Dedifferentiated amniotic fluid mesenchymal stem cell (primary cell): ENCODE data around the gene ZNF764.

Experiments
- DNase-seq: peaks from one replicate; pipeline ENCODE4 v3.0.0-alpha.2; 2016; ENCODE audit errors: extremely low spot score

ZNF764 gene

DNA sequence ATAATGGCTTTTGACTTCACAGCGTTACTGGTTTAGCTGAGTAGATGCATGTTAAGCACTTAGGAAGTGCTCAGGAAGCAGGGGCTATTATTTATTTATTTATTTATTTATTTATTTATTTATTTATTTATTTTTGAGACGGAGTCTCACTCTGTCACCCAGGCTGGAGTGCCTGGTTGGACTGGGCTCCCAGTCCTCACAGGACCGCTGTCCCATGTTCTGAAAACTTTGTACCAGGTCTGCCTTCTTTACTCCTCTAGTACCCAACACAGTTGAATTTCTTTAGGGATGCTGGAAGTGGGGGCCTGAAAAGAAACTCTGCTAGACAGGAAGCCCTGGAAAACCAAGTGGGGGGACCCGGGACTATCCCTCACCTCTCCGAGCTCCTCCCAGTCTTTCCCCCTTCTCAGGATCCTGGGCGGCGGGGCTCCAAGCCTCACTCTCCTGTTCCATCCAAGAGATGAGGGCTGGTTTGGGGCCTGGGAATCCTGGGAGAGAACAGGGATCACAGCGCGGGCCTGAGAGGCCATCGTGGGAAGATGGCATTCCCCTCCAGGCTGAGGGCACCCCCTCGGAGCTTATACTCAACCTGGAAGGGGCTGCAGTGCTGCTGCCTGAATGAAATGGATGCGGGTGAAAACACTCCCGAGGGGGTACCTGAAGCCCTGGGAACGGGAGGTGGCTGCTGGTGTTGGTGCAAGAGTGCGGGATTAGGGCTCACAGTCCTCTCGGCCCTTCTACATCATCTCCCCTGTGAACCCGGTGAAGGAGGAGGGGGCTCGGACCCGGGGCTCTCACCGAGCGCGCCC, 12.7 kb upstream of the ZNF764 start:
- no peak for DNase-seq

DNA sequence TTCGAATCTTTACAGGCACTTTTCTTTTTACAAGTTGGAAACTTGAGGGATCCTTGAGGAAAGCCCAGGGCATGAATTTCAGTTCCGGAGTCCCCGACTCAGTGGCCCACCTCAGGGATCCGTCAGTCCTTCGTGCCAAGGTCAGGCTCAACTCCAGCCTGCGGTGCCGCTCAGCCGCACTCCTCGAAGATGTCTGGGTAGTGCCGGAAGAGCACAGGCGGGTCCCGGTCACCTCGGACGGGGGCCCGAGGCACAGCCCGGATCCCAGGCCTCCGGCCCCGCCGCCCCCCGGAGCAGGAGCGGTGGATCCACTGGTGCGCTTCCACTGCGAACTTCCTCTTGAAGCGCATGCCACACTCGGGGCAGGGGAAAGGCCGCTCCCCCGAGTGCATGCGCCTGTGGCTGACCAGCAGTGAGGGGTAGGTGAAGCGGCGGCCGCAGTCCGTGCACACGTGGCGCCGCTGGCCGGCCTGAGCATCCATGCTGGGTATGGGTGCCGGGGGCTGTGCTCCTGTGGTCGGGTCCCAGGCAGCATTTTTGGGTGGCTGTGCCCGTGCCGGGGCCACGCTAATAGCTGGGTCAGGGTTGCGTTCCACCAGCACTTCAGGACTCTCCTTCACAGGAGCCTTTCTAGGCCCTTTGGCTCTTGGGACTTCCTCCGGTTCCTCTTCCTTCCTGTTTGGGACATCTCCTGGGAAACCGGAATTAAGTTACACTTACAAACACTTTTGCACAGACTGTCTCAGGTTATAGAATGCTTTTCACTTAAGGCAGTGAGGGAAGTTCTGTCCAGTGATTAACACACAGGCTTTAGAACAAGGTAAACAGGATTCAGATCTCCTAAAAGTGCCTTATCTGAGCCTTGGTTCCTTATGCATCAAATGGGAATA, 11.8 kb upstream of the ZNF764 start:
- DNase-seq, result no peak

DNA sequence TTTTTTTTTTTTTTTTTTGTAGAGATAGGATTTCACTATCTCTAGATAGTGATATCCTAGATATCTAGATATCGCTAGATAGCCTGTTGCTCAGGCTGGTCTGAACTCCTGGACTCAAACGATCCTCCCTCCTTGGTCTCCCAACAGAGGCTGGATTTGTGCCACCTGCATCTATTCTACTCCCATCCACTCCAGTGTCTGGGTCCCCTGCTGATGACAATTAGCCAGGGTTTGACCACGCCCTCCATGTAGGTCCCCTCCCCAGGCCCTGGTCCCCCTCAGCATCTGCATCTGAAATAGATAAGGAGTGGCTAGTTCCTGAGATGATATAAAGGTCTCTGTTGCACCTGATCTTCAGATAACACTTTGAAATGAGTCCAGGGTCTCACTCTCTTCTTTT, 11.1 kb upstream of the ZNF764 start:
- DNase-seq, result no peak

DNA sequence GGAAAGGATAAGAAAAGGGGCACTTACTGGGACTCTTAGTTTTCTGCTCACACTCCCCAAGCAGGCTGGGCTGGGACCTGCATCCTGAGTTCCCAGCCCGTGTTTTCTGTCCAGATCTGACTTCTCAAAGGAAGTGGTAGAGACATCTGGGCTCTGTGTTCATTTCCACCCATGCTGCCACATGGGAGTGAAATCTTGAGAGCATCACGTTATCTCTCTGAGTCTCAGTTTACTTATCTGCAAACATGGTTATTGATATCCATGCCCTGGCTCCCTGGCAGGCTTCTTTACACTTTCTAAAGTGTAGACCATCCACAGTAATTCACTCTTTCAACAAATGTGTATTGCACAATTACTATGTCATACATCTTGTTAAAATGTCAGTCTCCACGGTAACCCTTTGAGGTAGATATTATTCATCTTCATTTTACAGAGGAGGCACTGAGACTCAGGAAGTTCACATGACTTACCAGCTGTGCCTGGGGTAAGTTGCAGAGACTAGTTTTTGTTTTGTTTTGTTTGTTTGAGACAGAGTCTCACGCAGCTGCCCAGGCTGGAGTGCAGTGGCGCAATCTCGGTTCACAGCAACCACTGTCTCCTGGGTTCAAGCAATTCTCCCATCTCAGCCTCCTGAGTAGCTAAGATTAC, 9.9 kb upstream of the ZNF764 start:
- DNase-seq, result no peak

DNA sequence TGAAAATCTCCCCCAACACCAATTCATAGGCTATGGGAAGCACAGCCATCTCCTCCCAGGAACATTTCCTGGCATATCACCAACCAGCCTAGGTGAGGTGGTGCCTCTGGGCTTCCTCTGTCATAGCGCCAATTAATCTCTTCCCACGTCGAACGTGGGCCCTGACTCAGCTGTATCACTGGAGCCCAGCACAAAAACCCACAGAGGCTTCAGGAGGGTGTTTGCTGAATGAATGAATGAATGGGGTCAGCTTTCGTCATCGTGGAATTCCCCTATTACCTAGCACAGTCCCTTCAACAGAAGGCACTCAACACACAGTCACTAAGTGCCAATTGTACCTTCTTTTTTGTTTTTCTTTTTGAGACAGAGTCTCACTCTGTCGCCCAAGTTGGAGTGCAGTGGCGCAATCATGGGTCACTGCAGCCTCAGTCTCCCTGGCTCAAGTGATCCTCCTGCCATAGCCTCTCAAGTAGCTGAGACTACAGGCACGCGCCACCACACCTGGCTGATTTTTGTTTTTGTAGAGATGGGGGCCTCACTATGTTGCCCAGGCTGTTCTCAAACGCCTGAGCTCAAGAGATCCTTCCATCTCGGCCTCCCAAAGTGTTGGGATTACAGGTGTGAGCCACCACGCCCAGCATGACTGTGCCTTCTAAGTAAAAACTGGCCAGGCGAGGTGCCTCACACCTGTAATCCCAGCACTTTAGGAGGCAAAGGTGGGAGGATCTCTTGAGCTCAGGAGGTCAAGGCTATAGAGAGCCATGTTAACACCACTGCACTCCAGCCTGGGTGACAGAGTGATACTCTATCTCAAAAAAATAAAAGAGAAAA, 9.2 kb upstream of the ZNF764 start:
- DNase-seq, result no peak

DNA sequence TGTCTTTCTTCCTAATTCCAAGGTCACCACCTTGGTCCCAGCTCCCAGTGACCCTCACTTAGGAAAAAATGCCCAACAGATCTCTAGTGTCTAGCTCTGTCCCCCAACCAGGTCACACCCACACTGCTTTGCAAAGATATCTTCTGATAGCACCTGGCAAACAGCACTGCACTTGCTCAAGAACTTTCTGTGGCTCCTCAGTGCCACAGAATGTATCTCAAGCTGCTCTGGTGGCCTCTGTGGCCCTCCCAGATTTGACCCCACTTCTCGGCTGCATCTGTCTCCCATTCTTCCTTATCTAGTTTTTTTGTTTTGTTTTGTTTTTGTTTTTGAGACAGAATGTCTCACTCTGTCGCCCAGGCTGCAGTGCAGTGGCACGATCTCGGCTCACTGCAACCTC, 8.4 kb upstream of the ZNF764 start:
- DNase-seq, result no peak

DNA sequence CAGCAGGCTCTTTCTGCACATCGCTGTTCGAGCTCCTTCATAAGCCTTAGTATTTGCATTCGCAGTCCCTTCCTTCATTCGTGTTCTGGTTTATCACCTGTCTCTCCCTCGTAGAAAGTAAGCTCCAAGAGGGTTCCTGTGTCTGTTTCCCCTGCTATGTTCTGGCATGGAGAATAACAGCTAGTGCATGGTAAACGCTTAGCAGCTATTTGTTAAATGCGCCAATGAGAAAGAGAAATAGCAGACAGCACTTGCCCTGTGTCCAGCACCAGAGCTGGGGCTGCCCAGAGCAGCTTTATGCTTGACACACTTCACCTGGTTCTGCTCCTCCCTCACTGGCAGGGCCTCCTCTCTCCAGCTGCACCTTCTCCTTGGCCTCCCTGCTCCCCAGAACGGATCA, 7.8 kb upstream of the ZNF764 start:
- DNase-seq, result no peak

DNA sequence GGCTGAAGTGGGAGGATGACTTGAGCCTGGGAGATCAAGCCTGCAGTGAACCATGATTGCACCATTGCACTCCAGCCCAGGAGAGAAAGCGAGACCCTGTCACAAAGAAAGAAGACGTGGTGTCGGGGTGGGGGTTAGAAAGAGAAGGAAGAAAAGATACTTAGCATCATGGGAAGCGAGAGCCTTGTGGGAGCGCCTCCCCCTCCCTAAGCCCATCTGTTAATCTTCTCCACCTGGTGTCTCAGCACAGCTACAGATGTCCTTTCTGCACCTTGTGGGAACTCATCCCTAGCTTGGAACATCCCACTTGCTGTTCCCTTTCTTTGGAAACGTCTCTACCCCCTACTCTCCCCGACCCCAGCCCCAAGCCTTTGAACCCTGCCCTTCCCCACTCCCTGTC, 7.4 kb upstream of the ZNF764 start:
- DNase-seq, result no peak

DNA sequence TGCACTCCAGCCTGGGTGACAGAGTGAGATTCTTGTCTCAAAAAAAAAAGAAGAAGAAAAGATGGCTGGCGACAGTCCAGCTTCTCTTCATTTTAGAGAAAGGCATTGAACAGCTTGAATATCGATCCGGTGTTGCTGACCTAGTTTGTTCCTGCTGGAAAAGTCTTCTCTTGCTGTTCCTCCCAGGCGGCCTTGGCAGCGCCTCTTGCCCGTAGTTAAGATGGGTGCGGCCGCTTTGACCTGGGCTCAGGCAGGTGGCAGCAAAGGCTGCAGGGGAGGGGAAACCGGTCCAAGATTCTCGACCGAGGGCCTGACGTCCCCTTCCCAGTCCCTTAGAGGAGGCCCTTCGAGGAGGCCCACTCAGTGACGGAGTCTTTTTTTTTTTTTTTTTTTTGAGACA, 3.8 kb upstream of the ZNF764 start:
- no peak for DNase-seq

DNA sequence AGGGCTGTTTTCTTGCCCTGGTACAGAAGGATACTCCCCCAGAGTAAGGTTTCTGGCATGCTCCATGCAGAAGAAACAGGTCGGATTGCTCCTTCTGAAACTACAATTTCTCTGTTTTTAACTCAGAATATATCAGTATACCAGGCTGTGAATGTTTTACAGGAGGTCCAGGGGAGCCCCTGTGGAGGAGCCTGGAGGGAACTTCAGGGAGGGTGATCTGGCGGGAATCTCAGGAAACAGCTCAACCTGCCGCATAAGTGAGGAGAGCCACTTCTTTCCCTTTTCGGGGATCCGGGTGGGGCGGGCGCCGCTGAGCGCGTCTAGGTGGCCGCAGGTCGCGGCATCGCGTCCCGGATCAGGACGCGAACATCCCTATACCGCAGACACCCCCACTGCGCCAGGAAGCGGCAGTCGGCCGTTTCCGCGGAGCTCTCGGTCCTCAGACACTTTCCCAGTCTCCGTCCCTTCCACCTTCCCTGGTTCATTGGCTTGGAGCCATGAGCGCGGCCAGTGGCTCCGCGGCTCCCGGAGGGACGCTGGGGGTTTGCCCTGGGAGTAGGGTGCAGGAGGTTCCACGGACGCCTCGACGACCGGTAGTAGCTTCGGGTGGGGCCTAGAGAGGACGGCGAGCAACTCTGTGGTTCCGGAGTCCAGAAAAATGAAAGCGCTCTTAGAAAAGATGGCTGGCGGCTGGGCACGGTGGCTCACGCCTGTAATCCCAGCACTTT, 3.1 kb upstream of the ZNF764 start:
- DNase-seq, result no peak

DNA sequence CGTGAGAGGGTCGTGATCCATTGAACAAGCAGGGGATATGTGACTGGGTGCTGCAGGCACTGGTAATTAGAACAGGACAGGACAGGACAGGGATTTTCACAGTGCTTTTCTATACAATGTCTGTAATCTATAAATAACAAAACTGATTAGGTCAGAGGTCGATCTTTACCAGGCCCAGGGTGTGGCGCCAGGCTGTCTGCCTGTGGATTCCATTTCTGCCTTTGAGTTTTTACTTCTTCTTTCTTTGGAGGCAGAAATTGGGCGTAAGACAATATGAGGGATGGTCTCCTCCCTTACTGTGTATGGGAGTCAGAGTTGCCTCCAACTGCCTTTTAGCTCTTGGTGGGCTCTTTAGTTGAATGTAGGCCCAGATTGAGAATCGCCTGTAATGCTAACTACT, 1.5 kb upstream of the ZNF764 start:
- DNase-seq, result no peak

DNA sequence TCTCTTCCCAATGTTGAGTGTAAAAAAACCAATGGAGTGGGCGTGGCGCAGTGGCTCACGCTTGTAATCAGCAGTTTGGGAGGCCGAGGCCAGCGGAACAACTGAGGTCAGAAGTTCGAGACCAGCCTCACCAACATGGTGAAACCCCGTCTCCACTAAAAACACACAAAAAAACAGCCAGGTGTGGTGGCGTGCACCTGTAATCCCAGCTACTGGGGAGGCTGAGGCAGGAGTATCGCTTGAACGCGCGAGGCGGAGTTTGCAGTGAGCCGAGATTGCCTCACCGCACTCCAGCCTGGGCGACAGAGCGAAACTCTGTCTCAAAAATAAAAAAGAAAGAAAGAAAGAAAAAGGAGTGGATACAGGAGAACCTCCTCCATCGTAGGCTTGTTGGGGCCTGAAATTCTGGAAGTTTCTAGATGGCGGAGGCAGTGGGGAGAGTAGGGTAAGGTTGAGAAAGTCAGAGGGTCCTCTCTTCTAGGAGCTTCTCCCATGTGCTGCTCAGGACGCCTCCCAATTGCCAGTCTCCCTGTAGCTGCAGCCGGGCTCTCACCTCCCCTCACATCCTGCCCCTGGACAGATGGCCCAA, 709 bp upstream of the ZNF764 start:
- DNase-seq, result no peak

DNA sequence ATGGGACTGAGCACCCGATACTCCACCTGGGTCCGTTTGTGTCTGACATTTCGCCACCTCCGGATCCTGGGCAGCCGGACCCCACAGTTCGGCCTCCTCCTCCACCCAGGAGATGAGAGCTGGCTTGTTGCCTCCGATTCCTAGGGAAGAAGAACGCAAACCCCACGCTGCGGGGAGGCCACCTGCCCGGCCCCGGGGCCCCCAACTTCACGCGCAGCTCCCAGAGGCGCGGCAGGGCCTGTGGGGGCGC, 542 bp downstream of the ZNF764 start:
- DNase-seq, result no peak

DNA sequence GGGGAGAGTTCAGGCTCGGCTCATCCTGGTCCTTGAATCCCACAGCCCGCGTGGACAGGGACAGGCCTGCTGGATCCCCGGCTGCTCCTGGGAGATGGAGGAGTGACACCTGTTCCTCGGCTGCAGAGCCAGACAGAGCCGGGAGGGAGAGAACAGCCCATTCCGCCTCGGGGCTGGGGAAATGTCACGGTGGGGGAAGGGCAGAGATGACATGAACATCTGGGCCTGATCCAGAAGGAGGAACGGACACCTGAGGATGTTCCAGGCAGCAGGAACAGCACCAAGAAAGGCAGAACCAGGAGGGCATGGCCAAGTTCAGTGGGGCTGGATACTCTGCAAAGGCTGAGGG, 2.1 kb downstream of the ZNF764 start:
- DNase-seq, result no peak

DNA sequence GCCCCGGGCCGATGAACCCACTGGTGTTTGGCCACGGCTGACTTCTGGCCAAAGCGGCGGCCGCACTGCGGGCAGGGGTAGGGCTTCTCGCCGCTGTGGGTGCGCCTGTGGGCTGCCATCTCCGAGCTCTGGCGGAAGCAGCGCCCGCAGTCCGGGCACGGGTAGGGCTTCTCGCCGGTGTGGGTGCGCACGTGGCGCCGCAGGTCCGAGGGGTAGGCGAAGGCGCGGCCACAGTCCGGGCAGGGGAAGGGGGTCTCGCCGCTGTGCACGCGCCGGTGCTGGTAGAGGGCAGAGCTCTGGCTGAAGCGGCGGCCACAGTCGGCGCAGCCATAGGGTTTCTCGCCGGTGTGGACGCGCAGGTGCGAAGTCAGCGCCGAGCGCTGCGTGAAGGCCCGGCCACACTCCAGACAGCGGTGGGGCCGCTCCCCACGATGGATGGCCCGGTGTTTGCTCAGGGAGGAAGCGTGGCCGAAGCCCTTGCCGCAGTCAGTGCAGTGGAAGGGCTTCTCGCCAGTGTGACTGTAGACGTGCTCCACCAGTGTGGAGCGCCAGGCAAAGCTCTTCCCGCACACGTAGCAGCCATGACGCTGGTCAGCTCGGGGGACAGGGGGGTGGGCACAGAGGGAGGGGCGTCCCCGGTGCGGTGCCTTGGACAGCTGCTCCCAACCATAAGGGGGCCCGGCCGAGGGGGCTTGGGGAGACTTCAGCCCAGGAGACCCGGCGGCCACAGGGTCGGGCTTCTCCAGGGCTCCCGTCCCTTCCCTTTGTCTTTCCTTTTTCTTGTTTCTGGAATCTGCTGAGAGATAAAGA, 2.7 kb downstream of the ZNF764 start:
- DNase-seq, result no peak

DNA sequence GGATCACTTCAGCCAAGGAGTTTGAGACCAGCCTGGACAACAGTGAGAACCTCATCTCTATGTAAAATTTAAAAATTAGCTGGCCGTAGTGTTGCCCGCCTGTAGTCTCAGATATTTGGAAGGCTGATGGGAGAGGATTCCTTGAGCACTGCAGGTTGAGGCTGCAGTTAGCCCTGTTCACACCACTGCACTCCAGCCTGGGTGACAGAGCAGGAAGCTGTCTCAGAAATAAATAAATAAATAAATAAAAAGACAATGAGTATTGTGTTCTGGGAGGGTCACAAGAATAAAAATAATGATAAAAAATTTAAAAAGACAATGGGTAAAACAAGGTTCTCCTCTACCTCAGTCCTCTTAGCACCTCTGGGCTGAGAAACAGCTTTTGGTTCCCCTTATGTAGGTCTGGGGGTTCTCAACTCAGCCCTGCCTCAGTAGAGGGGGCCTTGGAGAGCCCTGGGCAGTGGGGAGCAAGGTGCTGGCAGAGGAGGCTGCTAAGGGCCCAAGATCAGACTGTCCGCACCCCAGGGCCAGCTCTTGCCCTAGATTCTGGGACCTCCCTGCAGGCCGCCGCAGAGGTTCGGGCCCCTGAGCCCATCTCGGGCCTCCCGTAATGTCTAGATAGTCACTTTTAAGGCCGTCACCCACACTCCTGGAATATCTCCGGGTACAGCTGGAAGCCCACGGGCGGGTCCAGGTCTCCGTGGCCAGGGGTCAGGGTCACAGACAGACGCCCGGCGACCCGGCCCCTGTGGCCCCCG, 3.4 kb downstream of the ZNF764 start:
- no peak for DNase-seq

DNA sequence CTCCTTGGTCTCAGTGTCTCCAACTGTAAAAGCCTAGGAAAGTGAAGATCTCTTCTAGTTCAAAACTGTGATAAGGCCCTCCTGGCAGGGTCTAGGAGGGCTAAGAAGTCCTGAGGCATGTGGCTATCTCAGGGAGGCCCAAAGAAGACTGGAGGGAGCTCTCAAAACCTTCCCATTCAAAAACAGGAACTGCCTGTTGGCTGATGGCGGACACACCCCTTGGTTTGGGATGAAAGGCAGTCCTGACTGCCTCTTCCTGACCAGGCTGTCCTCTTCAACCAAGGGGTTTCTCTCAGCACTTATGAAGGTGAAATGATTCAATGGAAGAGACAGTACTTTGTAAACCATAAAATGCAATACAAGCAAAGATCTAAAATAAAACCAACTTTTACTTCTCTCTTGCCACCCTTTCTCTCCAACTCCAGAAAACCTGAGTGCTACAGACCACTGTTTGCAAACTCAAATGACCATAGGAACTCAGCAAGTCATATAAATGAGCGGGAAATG, 4.7 kb downstream of the ZNF764 start:
- DNase-seq, result no peak

DNA sequence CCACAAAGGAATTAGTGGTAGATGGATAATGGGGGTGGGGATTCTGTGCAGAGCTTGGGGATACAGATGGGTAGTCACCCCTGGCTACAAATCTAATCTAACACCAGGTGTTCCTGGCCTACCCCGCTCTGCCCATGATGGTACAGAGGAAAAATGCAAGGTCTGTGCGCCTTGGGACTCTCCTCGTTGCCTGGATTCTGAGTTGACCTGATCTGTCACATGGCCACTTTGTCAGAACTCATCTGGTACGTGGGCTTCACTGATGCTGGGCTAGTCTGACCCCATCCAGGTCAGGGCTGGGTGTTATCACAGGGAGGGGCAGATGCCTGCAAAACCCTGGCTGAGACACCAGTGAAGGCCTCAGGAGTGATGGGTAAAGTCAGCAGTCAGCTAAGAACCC, 5.2 kb downstream of the ZNF764 start:
- no peak for DNase-seq

DNA sequence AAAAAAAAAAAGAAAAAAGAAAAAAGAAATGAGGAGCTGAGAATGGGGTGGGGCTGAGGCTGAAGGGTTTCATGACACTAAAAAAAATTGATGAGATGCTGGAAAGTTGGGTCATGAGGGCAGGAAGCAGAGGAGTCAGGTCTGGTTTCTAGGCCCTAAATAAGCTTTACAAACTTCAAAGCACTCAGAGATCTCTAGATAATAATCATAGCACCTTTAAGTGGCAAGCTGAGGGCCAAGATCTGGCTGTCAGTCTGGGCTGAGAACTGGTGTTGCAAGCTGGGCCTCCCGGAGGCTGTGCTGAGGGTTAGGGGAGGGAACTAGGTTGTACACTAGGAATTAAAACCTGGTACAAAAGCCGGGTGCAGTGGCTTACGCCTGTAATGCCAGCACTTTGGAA, 6.4 kb downstream of the ZNF764 start:
- no peak for DNase-seq
